Erythroblast (primary cell): ENCODE results near the gene NTN1.

Experiments
- GATA1 ChIP-seq: IDR thresholded peaks from 2 replicates; pipeline ENCODE4 v1.6.1; 2011; ENCODE audit warnings: low read depth, mild to moderate bottlenecking, control low read depth, low read length, moderate library complexity
- POLR2A ChIP-seq: IDR thresholded peaks from 2 replicates; pipeline ENCODE4 v1.6.1; 2011; ENCODE audit warnings: mild to moderate bottlenecking, low read length

GRCh38 chr17:9132291-9132690 lies 111.0 kb downstream of the NTN1 start:
- TF ChIP-seq POLR2A (no peak), GATA1 (no peak)
